HepG2 (cell line): Measurements from ENCODE around the gene TPSB2. TPM values are rescaled to one million over a fixed set of nuclear protein-coding genes. Genes with fewer than 3 reads are reported as not detected.

Source experiments
- ATAC-seq: fragments of 200-7000 bp; cut with Tn5 transposase; 3 replicates; pipeline ENCODE4 v1.9.1; 2020; ENCODE audit warnings: mild to moderate bottlenecking, moderate library complexity
- BruUV-seq: library from RNA; stranded (reverse); fragments of 400-500 nt; replicated peaks from 2 replicates; lab custom pipeline; 2021; lab: Mats Ljungman, UMichigan
- CTCF ChIA-PET: fragments of 300-600 bp; formaldehyde crosslinking; extraction: SDS; loops from one replicate; lab custom pipeline; 2021; ENCODE audit warnings: low total read pairs, inconsistent platforms, low intra/inter-chr PET ratio; lab: Yijun Ruan, JAX
- POLR2A ChIA-PET: fragments of 350-600 bp; sonication (Branson Sonifier 250); formaldehyde crosslinking; loops from one replicate; lab custom pipeline; 2020; ENCODE audit warnings: antibody characterized with exemption, inconsistent platforms; lab: Yijun Ruan, JAX
- DNase-seq: peaks from one replicate; pipeline ENCODE4 v3.0.0-alpha.2; 2015; ENCODE audit warnings: low spot score
- FAIRE-seq: peaks from 3 replicates; lab custom pipeline; 2011; peaks lifted over from hg19 to GRCh38; lab: Jason Lieb, UNC
- H2AFZ ChIP-seq: one replicate; pipeline ENCODE4 v1.6.1; 2011; ENCODE audit warnings: low read length, inconsistent platforms
- H3K27ac ChIP-seq: fragments of 300-600 bp; 3 replicates; pipeline ENCODE4 v1.8.0; 2011; ENCODE audit warnings: mixed run types, mild to moderate bottlenecking, mixed read lengths, low read length, inconsistent platforms; ENCODE audit not compliant: insufficient read depth; ENCODE audit errors: extremely low read length
- H3K27me3 ChIP-seq, 2 experiments: fragments of 200-600 bp in 1 of 2; 2 replicates in 1 of 2; 3 replicates in 1 of 2; pipeline versions ENCODE4 v1.6.0 to v1.8.0; 2011; ENCODE audit warnings: low read length in 2 of 2, mild to moderate bottlenecking in 2 of 2, moderate library complexity in 2 of 2, inconsistent platforms in 1 of 2; ENCODE audit not compliant: insufficient read depth in 2 of 2, control insufficient read depth in 1 of 2
- H3K36me3 ChIP-seq, 2 experiments: fragments of 200-600 bp in 1 of 2; replicated peaks in 1 of 2; 2 replicates in 1 of 2; 3 replicates in 1 of 2; pipeline versions ENCODE4 v1.5.1 to v1.8.0; 2011; ENCODE audit warnings: low read length in 2 of 2, inconsistent platforms in 1 of 2; ENCODE audit not compliant: insufficient read depth in 2 of 2, control insufficient read depth in 1 of 2
- H3K4me1 ChIP-seq: 2 replicates; pipeline ENCODE4 v1.5.1; 2012; ENCODE audit warnings: low read length, inconsistent platforms; ENCODE audit not compliant: insufficient read depth
- H3K4me2 ChIP-seq: 2 replicates; pipeline ENCODE4 v1.6.0; 2011; ENCODE audit warnings: low read depth, low read length, inconsistent platforms
- H3K4me3 ChIP-seq, 3 experiments: fragments of 200-600 bp in 1 of 3; sonication (generic), shearing (Covaris generic) in 1 of 3; replicated peaks in 1 of 3; 2 replicates each; pipeline ENCODE4 v1.5.1; 2011 to 2016; ENCODE audit warnings: low read length in 3 of 3, inconsistent platforms in 2 of 3, low read depth in 2 of 3, mild to moderate bottlenecking in 2 of 3, control low read depth in 1 of 3, mixed read lengths in 1 of 3; ENCODE audit not compliant: insufficient read depth in 1 of 3
- H3K79me2 ChIP-seq: one replicate; pipeline ENCODE4 v1.6.1; 2011; ENCODE audit warnings: low read length, inconsistent platforms; ENCODE audit not compliant: insufficient read depth
- H3K9ac ChIP-seq: 2 replicates; pipeline ENCODE4 v1.6.0; 2011; ENCODE audit warnings: mild to moderate bottlenecking, low read depth, low read length, inconsistent platforms; ENCODE audit not compliant: insufficient read depth
- H3K9me3 ChIP-seq: 2 replicates; pipeline ENCODE4 v1.5.1; 2012; ENCODE audit warnings: mild to moderate bottlenecking, low read length
- H4K20me1 ChIP-seq: 2 replicates; pipeline ENCODE4 v1.6.0; 2011; ENCODE audit warnings: inconsistent platforms, mild to moderate bottlenecking, low read length, moderate library complexity; ENCODE audit not compliant: insufficient read depth
- IKZF1 ChIP-seq: fragments of 450-650 bp; IDR thresholded peaks from 2 replicates; pipeline ENCODE4 v1.7.1; 2016
- KAT7 ChIP-seq: IDR thresholded peaks from 2 replicates; pipeline ENCODE4 v1.6.1; 2018; ENCODE audit warnings: borderline replicate concordance, missing compliant biosample characterization
- MBNL3 ChIP-seq: fragments of 250-450 bp; sonication (Bioruptor Pico); conservative IDR thresholded peaks from 2 replicates; pipeline ENCODE4 v1.8.0; 2022; ENCODE audit warnings: mild to moderate bottlenecking, inconsistent platforms
- NR2F6 ChIP-seq, 2 experiments: IDR thresholded peaks; 2 replicates each; pipeline ENCODE4 v1.6.1; 2016; ENCODE audit warnings: antibody characterized with exemption in 1 of 2, mild to moderate bottlenecking in 1 of 2
- RORA ChIP-seq: sonication (generic); formaldehyde crosslinking; IDR thresholded peaks from 2 replicates; pipeline ENCODE4 v1.5.0; 2020; ENCODE audit warnings: mild to moderate bottlenecking, missing genetic modification reagents, moderate library complexity
- SCMH1 ChIP-seq: sonication (generic); formaldehyde crosslinking; IDR thresholded peaks from 2 replicates; pipeline ENCODE4 v1.9.0; 2021; ENCODE audit warnings: missing genetic modification reagents, mild to moderate bottlenecking, borderline replicate concordance
- SYNCRIP ChIP-seq: fragments of 200-400 bp; formaldehyde crosslinking; IDR thresholded peaks from 2 replicates; pipeline ENCODE4 v1.6.1; 2018; ENCODE audit warnings: mild to moderate bottlenecking, low read depth, low read length; ENCODE audit not compliant: insufficient read depth
- YY1 ChIP-seq: IDR thresholded peaks from 2 replicates; pipeline ENCODE4 v1.6.1; 2011; ENCODE audit warnings: low read length, low read depth, moderate library complexity, mild to moderate bottlenecking; ENCODE audit not compliant: insufficient read depth, insufficient replicate concordance
- ZNF460 ChIP-seq: sonication (generic); formaldehyde crosslinking; IDR thresholded peaks from 2 replicates; pipeline ENCODE4 v1.5.1; 2020; ENCODE audit warnings: missing genetic modification reagents, mild to moderate bottlenecking, borderline replicate concordance
- ZNF788 ChIP-seq: sonication (generic); formaldehyde crosslinking; IDR thresholded peaks from 2 replicates; pipeline ENCODE4 v1.5.0; 2020; ENCODE audit warnings: mild to moderate bottlenecking, missing genetic modification reagents, borderline replicate concordance
- WGBS: methylation state at CpG from one replicate; pipeline ENCODE4 v1.1.6; 2017; ENCODE audit warnings: low lambda C conversion rate; 5-methylcytosine and 5-hydroxymethylcytosine counted together
- in situ Hi-C: cut with HindIII; loops from 2 replicates; pipeline ENCODE4 v1.10.0; 2017; ENCODE audit warnings: low pct_unique_long_range_greater_than_20kb; ENCODE audit not compliant: extremely low pct_ligation_motif_present
- intact Hi-C: fragments of 100-400 bp; cut with micrococcal nuclease; formaldehyde crosslinking; loops from one replicate; pipeline ENCODE4 v1.10.0; 2022; ENCODE audit not compliant: unreplicated experiment
- polyA plus RNA-seq, 8 experiments: library from polyadenylated mRNA; depleted of rRNA in 3 of 8; stranded (reverse) in 7 of 8; unstranded in 1 of 8; fragments of >200 nt; fragmentation: Illumina TruSeq in 4 of 8; extraction: Trizol in 4 of 8; gene quantifications; 2 replicates each; pipeline versions ENCODE4 v1.2.1 to v1.2.3, GENCODE V29; 2011 to 2016; ENCODE audit warnings: low read depth in 4 of 8, missing spikeins in 1 of 8, mixed read lengths in 1 of 8; ENCODE audit not compliant: insufficient read depth in 1 of 8
- total RNA-seq, 5 experiments: library from RNA; depleted of rRNA; stranded (reverse); fragments of >200 nt; fragmentation: Illumina TruSeq; extraction: Trizol; gene quantifications; 2 replicates each; pipeline ENCODE4 v1.2.3, GENCODE V29; 2016; ENCODE audit warnings: low read depth in 1 of 5
- TF ChIP-seq, protein P1 (sequence below): sonication (generic); IDR thresholded peaks from 2 replicates; pipeline ENCODE4 v1.6.1; 2016; ENCODE audit warnings: low read depth, borderline replicate concordance
- TF ChIP-seq, protein P2 (sequence below): sonication (generic); formaldehyde crosslinking; IDR thresholded peaks from 2 replicates; pipeline ENCODE4 v1.4.0; 2020; ENCODE audit warnings: missing genetic modification reagents
- TF ChIP-seq, protein P3 (sequence below): sonication (generic); formaldehyde crosslinking; IDR thresholded peaks from 2 replicates; pipeline ENCODE4 v1.5.0; 2020; ENCODE audit warnings: mild to moderate bottlenecking, missing genetic modification reagents, moderate library complexity

TPSB2 gene
- total and polyA plus RNA-seq, 2 of the 13 experiments (the other 11 are each of a cell fraction or from before 2014, with no cell fraction given), result not detected

DNA sequence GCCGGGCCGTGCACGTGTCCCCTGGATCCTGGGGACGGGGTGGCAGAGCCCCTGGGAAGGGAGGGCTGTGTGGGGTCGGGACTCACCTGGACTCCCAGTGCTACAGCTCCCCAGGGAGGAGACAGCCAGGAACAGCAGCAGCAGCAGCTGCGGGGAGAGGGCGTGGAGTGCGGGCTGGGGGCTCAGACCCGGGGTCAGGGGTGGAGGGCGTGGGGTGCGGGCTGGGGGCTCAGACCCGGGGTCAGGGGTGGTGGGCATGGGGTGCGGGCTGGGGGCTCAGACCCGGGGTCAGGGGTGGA is 46.5 kb upstream of the TPSB2 start:
- intact Hi-C loops, result no loop called here
- in situ Hi-C loops, result no loop called here
- FAIRE-seq (no peak), DNase-seq (no peak), ATAC-seq (no peak)
- Histone ChIP-seq H3K9ac (no peak overlapping the region), H3K27me3 (peaks cover 26 to 80% of the 10 kb centered on the region in 2 experiments), H2AFZ (no peak overlapping the region), H3K4me2 (no peak overlapping the region), H3K4me1 (peaks cover 8% of the 10 kb centered on the region; the same call in 1 of the 2 replicates), H4K20me1 (no peaks in the 10 kb centered on the region), H3K79me2 (no peaks in the 10 kb centered on the region), H3K27ac (no peak overlapping the region), H3K9me3 (no peaks in the 10 kb centered on the region), H3K4me3 (no peak overlapping the region), H3K36me3 (no peaks in the 10 kb centered on the region)
- POLR2A ChIA-PET, result no interaction called here
- no TSS peak for BruUV-seq
- TF ChIP-seq ZNF460 (CRISPR knock-in tag) (no peak), YY1 (no peak)
- CTCF ChIA-PET, result no interaction called here
- 43% methylated on average over 4 of the region's 14 CpGs for WGBS

DNA sequence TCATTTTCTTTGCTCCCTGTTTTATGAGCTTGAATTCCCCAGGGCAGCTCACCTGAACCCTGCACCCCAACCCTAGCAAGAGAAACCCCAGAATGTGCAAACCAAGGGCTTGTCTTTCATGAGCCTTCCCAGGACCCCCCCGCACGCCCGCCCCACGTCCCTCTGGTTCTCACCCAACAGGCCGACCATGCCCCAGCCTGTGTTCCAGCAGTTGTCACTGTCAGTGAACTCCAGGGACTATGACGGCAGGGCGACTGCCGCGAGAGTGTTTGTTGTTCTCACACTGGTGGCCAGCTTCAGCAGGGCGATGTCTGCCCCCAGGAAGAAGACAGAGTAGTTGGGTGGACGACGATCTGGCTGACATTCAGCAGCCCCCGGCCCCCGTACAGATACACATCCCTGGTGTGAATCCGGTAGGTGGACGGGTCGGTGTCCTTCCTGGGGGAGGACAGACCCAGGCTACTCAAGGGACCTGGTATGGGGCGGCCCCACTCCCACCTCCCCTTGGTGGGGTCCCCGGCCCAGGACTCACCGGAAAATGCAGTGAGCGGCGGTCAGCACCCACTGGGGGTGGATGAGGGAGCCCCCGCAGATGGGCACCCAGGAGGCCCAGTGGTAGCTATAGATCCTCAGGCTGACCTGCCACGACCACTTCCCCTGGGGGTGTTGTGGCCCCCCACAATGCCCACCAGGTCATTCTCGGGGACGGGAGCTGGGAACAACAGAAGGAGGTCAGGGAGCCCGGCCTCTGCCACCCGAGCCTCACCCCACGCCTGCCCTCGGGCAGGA is 46.0 kb upstream of the TPSB2 start:
- H3K9ac ChIP-seq, result no peak overlapping the region
- no peak overlapping the region for H3K4me2 ChIP-seq
- no peak overlapping the region for H2AFZ ChIP-seq
- no TSS peak for BruUV-seq
- POLR2A ChIA-PET, result no interaction called here
- no peaks in the 10 kb centered on the region for H3K79me2 ChIP-seq
- H3K4me1 ChIP-seq, result peaks cover 11% of the 10 kb centered on the region; the same call in 1 of the 2 replicates
- in situ Hi-C loops, result no loop called here
- ATAC-seq, result no peak; the same call in 2 of the 3 replicates
- DNase-seq, result no peak
- intact Hi-C loops, result no loop called here
- H3K36me3 ChIP-seq, result no peaks in the 10 kb centered on the region
- CTCF ChIA-PET, result no interaction called here
- FAIRE-seq, result no peak
- no peaks in the 10 kb centered on the region for H3K9me3 ChIP-seq
- no peak overlapping the region for H3K27ac ChIP-seq
- WGBS, result 0% methylated on average over 9 of the region's 30 CpGs
- H4K20me1 ChIP-seq, result no peaks in the 10 kb centered on the region
- peaks cover 26 to 74% of the 10 kb centered on the region in 2 experiments for H3K27me3 ChIP-seq
- H3K4me3 ChIP-seq, result no peak overlapping the region
- TF ChIP-seq, protein P1, sequence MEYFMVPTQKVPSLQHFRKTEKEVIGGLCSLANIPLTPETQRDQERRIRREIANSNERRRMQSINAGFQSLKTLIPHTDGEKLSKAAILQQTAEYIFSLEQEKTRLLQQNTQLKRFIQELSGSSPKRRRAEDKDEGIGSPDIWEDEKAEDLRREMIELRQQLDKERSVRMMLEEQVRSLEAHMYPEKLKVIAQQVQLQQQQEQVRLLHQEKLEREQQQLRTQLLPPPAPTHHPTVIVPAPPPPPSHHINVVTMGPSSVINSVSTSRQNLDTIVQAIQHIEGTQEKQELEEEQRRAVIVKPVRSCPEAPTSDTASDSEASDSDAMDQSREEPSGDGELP, result no peak
- TF ChIP-seq ZNF788 (CRISPR knock-in tag), result no peak
- no peak for TF ChIP-seq IKZF1
- no peak for TF ChIP-seq SYNCRIP
- no peak for TF ChIP-seq MBNL3
- TF ChIP-seq SCMH1 (CRISPR knock-in tag), result no peak
- no peak for TF ChIP-seq RORA (CRISPR knock-in tag)
- no peak for TF ChIP-seq NR2F6 (IDR thresholded peaks at IDR 0.05)
- TF ChIP-seq NR2F6 (CRISPR knock-in tag; IDR thresholded peaks at IDR 0.05), result no peak
- TF ChIP-seq, protein P2, sequence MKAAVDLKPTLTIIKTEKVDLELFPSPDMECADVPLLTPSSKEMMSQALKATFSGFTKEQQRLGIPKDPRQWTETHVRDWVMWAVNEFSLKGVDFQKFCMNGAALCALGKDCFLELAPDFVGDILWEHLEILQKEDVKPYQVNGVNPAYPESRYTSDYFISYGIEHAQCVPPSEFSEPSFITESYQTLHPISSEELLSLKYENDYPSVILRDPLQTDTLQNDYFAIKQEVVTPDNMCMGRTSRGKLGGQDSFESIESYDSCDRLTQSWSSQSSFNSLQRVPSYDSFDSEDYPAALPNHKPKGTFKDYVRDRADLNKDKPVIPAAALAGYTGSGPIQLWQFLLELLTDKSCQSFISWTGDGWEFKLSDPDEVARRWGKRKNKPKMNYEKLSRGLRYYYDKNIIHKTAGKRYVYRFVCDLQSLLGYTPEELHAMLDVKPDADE (CRISPR knock-in tag), result no peak
- TF ChIP-seq, protein P3, sequence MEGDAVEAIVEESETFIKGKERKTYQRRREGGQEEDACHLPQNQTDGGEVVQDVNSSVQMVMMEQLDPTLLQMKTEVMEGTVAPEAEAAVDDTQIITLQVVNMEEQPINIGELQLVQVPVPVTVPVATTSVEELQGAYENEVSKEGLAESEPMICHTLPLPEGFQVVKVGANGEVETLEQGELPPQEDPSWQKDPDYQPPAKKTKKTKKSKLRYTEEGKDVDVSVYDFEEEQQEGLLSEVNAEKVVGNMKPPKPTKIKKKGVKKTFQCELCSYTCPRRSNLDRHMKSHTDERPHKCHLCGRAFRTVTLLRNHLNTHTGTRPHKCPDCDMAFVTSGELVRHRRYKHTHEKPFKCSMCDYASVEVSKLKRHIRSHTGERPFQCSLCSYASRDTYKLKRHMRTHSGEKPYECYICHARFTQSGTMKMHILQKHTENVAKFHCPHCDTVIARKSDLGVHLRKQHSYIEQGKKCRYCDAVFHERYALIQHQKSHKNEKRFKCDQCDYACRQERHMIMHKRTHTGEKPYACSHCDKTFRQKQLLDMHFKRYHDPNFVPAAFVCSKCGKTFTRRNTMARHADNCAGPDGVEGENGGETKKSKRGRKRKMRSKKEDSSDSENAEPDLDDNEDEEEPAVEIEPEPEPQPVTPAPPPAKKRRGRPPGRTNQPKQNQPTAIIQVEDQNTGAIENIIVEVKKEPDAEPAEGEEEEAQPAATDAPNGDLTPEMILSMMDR (CRISPR knock-in tag), result no peak
- TF ChIP-seq KAT7 (CRISPR knock-in tag), result no peak
